CD4-positive, alpha-beta T cell treated with Interleukin-2 at 100 ng/mL for 4 hours (primary cell): ENCODE data around the gene SLC28A1.
A peak's percentile ranks its signal among the peaks of the same experiment; 100 is the strongest.
"Not testable (repeated sequence)": the region's sequence is repeated elsewhere in the genome, so short reads cannot be mapped to it uniquely, and the experiment has no call there.

Source experiments
- DNase-seq: peaks from one replicate; pipeline ENCODE4 v3.0.0-alpha.2; 2020; ENCODE audit warnings: low spot score

Gene SLC28A1

DNA sequence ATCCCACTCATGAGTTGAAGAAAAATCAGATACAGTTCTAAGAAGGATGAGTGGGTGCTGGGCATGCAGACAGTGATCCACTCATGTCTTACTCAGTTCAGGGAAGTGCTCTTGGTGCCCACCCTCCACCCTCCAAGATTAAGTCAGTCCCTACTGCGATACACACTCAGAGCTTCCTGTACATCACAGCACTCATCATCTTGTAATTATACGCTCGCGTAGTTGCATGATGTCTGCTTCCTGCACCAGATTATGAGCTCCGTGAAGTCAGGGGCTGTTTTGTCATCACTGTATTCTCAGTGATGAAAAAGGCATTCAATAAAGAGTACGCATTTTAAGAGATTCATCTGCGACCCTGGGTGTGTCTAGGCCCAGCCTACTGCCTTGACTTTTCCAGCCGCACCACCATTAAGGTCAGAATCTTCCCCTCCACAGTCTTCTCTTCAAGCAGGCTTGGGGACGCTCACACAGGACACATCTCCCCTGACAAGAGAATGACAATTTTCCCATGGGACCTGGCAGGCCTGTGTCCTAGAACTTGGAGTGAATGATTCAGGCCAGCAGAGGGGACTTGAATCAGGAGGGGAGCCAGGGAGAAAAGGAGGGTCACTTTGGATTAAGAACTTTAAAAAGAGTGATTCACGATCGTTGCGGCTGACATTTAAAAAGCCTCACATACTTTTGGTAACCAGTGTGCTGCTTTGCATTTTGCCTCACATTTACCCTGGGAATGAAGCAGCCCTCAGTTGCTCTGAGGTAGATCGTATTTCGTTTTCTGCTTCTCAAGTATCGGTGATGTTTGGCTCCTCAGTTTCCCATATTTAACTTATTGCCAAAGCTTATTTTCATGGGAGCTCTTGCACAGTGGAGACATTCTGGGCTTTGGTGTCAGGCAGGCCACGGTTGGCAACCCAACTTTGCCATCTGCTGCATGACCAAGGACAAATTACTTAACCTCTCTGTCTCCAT, 89.3 kb downstream of the SLC28A1 start:
- DNase-seq, result no peak

DNA sequence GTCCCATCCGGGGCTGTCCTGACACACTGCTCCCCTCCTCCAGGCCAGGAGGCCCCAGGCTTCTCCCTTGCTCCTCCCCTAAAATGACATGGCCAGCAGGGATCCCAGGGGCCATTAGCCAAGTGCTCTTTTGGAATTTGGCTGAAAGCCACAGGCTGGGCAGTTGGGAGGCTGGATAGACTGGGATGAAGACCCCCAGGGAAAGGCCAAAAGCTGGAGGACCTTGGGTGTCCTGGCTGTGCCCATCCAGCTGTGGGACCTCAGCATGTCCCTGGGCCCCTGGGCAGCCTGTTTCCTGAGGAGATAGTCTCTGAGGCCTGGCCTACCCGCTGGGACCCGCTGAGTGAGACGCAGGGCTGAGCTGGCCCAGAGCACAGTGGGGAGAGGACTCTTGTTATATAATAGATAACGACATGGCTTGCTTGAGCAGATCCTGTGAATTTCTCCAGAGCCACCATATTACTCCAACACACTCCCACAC, 91.4 kb downstream of the SLC28A1 start:
- no peak for DNase-seq

- no peak for DNase-seq
Observed at GRCh38 chr15:84976746-84977345, 92.4 kb downstream of the SLC28A1 start.

GRCh38 chr15:84979651-84980050, 95.2 kb downstream of the SLC28A1 start:
- DNase-seq, result no peak

GRCh38 chr15:84980196-84981053, 96.0 kb downstream of the SLC28A1 start:
- DNase-seq, result peak; percentile 87

DNA sequence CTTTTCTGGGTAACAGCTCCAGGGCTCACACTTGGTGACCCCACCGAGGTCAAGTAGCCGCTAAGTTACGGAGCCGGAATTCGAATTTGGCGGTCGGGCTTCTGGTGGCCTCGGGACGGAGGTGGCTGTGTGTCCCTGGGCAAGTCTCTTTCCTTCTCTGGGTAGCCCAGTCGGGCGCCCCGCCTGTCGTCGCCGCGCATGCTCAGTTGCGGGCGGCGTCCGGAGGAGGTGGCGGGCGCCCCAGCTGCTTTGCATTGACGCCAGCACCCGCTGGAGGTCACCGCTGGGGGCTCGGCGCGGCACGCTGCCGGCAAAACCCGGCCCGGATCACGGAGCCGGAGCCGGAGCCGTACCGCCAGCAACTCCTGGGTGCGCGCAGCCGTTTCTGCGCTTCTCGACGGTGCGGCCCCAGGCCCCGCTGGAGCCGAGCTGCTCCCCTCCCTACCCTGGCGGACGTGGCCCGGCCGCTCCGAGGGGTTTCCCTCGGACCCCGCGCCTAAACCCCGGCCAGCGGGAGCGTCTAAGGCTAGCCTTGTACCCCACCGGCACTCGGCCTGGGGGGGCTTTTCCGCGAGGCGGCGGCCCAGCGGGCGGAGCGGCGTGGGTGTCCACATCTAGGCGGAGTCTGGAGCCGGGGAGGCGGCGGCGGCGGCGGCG, 96.7 kb downstream of the SLC28A1 start:
- peak; percentile 97 for DNase-seq

DNA sequence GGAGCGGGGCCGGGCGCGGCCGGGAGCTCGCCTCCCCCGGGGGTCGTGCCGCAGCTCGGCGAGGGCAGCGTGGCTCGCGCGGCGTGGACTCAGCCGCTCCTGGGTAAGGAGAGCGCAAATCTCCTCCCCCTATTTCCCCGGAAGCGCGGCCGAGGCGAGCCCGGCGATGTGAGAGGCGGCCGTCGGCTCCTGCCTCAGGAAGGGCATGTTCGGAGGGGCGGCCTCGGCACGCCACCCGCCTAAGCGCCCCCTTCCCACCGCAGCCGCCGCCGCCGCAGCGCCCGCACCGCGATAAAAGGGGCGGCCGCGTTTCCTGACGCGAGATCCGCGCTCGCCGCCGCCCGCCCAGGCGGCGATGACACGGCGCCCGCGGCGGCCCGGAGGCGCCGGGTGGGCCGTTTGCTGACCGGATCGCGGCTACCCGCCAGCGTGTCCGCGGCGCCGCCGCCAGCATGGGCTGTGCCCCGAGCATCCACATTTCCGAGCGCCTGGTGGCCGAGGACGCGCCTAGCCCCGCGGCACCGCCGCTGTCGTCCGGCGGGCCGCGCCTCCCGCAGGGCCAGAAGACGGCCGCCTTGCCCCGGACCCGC, 97.3 kb downstream of the SLC28A1 start, which contains the start of gene PDE8A:
Gene PDE8A (plus strand): TSS at position 146 of the 590 bp plus-strand sequence. CDS start 307 bp downstream, at position 453.
- peak; percentile 49 for DNase-seq

GRCh38 chr15:84982301-84982920, 97.9 kb downstream of the SLC28A1 start:
- peak; percentile 33 for DNase-seq

- no peak for DNase-seq
Observed at GRCh38 chr15:84983294-84983693, 98.8 kb downstream of the SLC28A1 start.

- DNase-seq, result no peak
Observed at GRCh38 chr15:84983711-84984110, 99.2 kb downstream of the SLC28A1 start.

DNA sequence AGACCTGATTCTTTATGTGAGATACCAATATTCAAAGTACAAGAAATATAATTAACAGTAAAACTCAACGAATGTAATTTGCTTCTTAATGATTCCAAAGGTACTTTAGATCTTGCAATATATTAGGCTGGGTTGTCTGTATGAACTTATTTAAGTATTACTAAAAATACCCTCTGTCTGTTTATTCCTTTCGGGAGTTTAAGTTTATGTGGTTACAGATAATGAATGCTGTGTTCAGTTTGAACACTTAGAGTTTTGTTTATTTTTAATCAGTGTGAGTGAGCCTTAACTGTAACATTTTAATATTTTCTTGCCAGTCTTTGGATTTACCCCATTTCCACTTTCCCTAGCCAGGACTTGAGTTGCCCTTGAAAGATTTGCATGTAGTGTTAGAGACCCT, 100.7 kb downstream of the SLC28A1 start:
- DNase-seq, result no peak

DNA sequence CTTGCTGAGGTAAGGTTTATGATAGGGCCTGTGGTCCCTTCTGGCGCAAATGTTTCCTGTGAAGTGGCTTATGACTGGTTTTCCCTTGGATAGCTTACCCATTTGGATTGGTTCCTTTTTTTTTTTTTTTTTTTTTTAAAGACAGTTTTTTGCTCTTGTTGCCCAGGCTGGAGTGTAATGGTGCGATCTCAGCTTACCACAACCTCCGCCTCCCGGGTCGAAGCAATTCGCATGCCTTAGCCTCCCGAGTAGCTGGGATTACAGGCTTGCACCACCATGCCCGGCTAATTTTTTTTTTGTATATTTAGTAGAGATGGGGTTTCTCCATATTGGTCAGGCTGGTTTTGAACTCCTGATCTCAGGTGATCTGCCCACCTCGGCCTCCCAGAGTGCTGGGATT, 102.9 kb downstream of the SLC28A1 start:
- DNase-seq, result not testable (repeated sequence)

DNA sequence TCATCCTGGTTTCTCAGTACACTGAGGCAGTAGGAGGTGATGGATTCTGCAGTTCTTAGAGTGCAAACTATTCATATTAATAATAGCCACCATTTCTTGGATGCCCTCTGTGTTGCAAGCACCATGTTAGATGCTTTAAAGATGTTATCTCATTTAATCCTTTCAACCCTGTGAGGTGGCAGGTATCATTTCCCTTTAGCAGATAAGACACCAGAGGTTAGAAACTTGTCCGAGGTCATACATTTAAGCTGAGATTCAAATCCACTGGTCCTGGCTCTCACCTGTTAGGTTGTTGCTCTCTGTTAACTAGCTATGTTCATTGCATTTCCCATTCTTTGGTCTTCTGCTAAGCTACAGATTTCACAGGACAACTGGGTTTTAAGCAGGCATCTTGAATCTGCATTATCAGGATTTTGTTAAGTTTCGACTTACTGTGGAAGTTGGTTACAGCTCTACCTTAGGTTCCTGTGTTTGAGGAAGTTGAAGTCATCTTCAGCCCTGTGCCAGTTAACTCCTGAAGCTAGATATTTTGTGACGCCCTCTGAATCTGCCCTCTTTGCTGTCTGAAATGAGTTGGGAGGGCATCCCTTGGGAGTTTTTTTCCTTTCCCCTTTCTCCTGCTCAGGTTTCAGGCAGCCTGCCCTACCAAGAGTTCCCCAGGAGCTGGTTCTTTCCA, 103.6 kb downstream of the SLC28A1 start:
- DNase-seq, result peak; percentile 21

- DNase-seq, result no peak
Observed at GRCh38 chr15:84988909-84989644, 104.6 kb downstream of the SLC28A1 start.

DNA sequence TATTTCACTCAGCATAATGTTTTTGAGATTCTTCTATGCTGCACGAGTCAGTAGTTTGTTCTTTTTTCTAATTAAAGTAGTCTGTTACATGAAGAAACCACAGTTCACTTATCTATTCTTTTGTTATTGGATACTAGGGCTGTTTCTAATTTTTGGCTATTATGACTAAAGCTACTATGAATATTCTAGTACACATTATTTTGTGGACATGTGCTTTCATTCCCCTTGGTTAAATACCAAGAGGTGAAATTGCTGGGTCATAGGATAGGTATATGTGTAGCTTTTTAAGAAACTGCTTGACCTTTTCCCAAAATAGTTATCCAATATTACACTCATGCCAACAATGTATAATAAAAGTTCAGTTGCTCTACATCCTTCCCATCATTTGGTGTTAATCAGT, 106.0 kb downstream of the SLC28A1 start:
- no peak for DNase-seq

- DNase-seq, result no peak
Observed at GRCh38 chr15:84991014-84991712, 106.7 kb downstream of the SLC28A1 start.

GRCh38 chr15:84992157-84992944, 107.9 kb downstream of the SLC28A1 start:
- DNase-seq, result peak; percentile 30
